GM21529 (cell line): ENCODE results near the gene AKR1C1.
"Not testable (repeated sequence)": the region's sequence is repeated elsewhere in the genome, so short reads cannot be mapped to it uniquely, and the experiment has no call there.

Source experiments
- ATAC-seq: cut with Tn5 transposase; IDR thresholded peaks from one replicate; pipeline ENCODE4 v1.9.1; 2021; ENCODE audit not compliant: unreplicated experiment

The AKR1C1 gene

DNA sequence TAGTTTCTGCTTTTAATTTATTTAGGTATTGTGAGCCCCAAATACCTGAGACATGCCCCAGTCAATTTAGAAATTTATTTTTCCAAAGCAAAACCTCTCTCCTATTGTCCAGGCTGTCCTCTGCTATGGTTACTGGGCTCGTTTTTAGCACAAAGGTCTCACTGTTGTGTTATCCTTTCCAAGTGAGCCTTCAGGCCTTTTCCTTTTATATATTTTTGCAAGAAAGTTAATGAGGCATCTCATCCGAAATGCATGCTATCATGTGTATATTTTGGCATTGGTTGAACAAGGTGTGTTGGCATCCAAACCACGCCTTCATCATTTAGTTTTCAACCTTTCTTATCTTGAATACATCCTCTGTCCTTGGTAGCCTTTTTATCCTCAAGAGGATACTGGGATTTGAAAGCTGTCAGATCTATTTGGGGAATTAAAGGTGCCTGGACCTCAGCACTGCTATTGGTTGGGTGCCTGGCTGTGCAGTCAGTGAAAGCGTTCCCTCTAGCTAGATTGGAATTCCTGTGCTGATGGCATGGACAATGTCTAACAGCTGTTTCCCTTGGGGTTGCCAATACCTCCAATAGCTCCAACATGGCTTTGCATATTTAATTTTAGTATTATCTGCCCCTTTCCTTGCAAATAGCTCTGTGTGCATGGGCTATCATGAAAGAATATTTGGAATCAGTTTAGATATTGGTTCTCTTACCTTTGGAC is 51.1 kb downstream of the AKR1C1 start:
- ATAC-seq, result not testable (repeated sequence)

DNA sequence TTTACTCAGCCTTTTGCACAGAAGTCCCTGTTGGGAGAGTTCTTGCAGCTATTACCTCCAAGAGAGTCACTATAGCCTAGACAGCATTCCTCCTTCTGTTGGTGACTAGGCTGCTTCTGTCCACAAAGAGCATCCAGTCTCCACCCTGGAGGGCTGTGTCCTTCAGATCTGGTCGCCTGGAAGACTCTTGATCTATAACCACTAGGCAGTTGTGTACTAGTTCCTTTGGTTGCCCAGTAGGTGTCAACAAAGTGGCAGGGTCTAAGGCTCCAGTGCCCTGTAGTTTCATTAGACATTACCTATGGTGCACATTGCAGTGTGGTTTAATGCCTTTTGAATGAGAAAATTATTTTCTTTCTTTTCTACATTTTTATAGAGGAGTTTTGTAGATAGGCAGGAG is 51.7 kb downstream of the AKR1C1 start:
- ATAC-seq, result no peak

DNA sequence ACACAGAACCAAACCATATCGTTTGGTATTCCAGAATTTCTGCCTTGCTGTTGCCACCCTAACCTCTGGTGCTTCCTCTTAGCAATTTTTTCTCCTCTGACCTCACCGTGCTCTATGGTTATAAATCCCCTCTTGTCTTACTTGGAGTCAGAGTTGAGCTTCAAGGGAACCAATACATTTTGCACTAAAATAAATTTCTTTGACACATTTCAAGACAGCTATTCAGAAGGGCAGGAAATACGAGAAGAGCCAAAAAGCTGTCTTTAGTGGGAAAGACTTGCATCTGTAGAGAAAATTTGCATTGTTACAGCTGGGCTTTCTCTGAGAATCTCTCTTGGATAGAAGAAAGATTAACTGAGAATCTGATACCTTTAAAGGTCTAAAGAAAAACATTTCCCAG is 54.9 kb downstream of the AKR1C1 start:
- no peak for ATAC-seq

DNA sequence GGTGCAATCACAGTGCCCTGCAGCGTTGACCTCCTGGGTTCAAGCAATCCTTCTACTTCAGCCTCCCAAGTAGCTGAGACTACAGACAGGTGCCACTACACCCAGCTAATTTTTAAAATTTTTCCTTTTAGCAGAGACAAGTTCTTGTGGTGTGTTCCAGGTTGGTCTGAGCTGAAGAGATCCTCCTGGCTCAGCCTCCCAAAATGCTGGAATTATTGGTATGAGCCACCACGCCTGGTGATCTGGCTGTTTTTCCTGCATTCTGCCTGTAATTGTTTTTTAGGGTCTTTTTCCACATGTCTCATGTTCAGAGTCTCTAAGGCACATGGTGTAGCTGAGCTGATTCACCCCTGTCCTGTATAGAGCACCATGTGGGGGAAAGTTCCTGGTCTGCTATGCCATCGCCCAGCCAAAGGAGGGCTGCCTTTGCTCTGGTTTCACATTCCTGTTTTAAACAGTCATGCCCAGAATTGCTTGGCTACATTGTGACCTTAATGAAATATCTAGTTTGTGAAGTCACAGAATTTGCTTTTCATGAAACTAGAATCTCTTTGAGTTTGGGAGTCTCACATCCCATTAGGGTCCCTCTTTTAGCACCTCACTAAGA is 55.6 kb downstream of the AKR1C1 start:
- not testable (repeated sequence) for ATAC-seq

DNA sequence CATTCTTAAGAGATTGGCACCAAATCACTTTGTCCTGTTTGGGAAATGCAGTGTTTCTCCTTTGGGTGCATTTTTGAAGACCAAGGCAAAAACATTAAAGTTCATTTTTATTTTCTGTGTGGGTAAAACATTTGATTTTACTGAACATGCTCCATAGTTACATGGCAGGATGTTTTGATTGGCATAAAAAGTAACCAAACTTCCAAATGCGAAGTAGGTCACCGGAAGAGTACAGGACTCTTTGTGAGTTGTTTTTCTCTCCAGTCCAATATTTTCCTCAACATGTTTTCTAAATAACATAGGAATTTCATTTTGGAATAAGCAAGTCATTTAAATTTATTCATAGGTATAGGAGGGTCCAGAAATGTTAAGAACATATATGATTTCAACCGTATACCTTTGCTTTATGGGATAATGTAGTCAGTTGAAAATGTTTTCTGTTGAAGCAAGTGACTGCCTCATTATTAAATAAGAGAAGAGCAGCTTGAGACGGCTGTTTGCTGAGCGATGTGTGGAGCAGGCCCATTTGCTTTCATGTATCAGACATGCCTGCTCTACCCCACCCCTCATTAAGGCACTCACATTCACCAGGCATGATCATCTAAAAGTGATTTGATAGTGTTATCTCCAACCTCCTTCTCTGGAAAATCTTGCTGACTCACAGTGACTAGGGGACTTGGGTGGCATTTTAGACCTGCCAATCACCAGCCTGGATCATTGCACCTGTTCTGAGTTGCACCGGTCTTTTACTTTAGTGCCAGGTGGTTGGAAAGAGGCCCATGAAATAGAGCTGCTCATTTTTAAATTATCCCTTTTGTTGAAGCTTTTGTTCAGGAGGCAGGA is 56.8 kb downstream of the AKR1C1 start:
- not testable (repeated sequence) for ATAC-seq

DNA sequence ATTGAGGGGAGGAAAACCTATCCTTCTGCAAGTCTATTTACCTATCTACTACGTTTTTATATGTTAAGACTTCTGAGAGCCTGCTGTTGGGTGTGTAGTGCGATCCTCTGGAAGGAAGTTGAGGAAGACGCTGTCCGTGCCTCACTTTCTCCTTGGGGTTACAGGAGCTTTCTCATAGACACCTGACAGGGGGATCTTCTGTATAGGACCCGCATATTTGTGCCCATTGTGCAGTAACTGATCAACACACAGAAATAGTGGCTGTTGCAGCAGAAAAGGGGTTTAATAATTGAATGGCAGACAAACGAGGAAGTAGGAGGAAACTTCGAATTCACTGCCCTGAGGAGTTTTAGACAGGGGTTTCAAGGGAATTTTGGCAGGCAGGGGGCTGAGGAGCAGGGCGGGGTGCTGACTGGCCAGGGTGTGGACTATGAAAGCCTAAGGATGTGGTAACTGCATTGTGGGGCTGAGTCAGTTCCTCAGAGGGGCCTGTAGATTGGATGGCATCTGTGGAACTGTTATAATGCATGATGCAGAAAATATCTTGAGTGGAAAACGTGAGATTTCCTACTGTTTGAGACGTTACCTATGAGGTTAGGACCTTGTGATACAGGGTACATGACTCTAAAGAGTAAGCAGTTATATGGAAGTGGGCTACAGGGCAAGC is 58.5 kb downstream of the AKR1C1 start:
- not testable (repeated sequence) for ATAC-seq

DNA sequence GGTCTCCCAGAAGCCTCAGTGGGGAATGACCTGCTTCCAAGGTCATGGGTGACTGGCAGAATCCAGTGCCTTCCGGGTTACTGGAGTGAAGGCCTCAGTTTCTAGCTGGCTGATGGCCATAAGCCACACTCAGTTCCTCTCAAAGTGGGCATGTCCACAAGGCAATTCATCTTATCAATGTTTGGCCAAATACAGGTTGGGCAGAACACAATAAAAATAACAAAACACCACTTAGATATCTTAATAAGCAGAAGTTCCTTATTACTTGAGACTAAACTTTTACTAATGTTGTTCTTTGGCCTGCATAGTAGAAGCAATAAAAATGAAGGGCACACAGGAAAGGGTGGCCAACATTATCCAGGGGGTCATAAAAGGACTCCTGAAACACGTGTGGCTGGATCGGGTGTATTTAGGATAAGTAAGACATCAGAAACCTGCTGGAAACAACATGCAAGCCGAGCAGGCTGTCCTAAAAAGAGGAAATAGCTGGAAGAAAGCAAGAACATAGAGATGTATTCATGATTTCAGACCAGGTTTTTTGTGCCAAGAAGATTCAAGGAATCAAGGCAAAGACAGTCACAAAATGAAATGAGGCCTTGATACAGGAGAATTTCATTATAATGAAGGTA is 60.1 kb downstream of the AKR1C1 start:
- no peak for ATAC-seq

DNA sequence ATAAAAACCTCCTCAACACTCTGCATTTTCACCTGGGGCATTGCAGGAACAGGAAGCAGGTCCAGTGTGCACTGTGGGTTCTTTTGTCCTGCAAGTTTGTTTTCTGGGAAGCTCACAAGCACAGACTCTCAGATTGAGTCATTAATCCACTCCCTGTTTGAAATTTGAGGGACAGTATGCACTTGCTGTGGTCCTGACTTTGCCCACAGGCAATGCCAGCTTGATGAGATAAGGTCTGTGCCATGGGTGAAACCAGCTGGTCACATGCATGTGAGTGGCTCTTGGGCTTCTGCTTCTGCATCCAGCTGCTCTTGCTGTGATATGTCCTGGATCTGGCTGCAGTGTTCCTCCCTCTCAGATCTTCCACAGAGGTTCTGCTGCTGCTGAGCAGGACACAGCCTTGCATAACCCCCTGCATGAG is 62.3 kb downstream of the AKR1C1 start:
- not testable (repeated sequence) for ATAC-seq

DNA sequence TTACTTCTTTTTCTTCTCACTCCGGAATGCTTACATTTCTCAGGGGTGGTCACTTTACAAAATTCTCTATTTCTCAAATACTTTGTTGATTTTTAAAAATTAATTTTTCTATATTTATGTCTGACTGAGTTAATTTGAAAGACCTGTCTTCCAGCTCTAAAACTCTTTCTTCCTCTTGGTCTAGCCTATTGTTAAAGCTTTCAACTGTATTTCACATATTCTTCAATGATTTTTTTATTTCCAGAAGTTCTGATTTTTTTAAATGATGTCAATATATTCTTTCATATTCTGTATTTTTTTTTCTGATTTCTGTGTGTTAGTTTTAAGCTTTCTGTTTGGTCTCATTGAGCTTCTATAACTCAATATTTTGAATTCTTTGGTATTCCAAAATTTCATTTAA is 67.8 kb downstream of the AKR1C1 start:
- no peak for ATAC-seq

DNA sequence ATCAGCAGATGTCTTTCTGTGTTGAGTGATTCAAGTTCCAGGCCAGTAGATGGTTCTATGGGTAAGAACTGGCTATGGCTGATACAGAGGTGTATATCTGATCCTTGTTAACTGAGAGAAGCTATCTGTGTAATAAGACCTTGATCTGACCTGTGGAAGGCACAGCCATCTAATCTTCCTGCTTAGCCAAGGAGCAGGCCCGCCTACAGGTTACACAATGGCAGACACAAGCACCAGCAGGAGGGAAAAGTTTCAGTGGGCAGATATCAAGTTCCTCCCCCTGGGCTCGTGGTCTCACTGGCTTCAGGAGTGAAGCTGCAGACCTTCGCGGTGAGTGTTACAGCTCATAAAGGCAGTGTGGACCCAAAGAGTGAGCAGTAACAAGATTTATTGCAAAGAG is 68.4 kb downstream of the AKR1C1 start:
- not testable (repeated sequence) for ATAC-seq

DNA sequence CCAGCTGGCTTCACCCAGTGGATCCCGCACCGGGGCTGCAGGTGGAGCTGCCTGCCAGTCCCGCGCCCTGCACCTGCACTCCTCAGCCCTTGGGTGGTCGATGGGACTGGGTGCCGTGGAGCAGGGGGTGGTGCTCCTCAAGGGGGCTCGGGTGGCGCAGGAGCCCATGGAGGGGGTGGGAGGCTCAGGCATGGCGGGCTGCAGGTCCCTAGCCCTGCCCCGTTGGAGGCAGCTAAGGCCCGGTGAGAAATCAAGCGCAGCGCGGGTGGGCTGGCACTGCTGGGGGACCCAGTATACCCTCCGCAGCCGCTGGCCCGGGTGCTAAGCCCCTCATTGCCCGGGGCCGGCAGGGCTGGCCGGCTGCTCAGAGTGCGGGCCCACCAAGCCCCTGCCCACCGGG is 69.2 kb downstream of the AKR1C1 start:
- ATAC-seq, result not testable (repeated sequence)
